SKM-1 treated with dmso at 0.1 percent for 144 hours (cell line): Measurements from ENCODE around the gene AP3B1.
"Not testable (repeated sequence)": the region's sequence is repeated elsewhere in the genome, so short reads cannot be mapped to it uniquely, and the experiment has no call there.

Experiments
- DNase-seq: peaks from one replicate; lab custom pipeline; 2025; ENCODE audit not compliant: unreplicated experiment; lab: John Stamatoyannopoulos, UW

The AP3B1 gene

DNA sequence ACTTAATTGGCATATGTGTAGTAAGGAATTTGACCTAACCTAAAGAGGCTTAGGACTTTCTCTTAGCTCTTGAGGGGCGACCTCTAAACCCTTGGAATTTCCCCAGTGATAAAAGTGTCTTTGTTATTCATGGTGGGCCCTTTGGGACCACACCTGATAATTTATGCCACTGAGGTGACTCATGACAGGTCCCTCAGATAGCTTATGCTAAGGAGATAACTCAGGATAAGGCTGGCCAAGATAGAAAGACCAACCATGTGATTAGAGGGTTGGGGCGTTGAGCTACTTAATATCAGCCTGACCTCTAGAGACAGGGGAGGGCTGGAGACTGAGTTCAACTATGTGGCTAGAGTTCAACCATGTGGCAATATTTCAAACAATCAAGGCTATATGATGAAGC, 218.1 kb downstream of the AP3B1 start:
- DNase-seq: no peak

DNA sequence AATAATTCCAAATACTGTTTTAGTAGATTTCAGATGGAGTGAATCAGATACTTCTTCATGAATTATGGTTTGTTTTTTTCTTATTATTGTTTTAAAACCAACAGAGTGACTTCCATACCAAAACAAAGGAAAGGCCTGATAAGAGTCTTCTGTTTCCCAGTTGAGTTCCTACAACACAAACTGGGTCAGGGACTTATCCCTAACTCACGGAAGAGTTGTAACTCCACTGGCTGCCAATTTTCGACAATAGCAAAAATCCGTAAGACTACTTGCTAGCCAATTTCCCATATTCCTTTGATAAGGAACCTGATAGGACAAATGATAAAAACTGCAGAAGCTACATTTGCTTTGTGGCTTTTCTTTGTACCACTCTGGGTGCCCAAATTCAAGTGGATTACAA, 219.2 kb downstream of the AP3B1 start:
- no peak for DNase-seq

DNA sequence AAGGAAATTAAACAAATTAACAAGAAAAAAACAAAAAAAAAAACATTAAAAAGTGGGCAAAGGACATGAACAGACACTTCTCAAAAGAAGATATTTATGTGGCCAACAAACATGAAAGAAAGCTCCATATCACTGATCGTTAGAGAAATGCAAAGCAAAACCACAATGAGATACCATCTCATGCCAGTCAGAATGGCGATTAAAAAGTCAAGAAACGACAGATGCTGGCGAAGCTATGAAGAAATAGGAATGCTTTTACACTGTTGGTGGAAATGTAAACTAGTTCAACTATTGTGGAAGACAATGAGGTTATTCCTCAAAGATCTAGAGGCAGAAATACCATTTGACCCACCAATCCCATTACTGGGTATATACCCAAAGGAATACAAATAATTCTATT, 223.8 kb downstream of the AP3B1 start:
- DNase-seq: not testable (repeated sequence)

GRCh38 chr5:78067581-78067980, 226.9 kb downstream of the AP3B1 start:
- not testable (repeated sequence) for DNase-seq

GRCh38 chr5:78066722-78067121, 227.8 kb downstream of the AP3B1 start:
- not testable (repeated sequence) for DNase-seq

- DNase-seq: no peak
These were observed 228.8 kb downstream of the AP3B1 start for GRCh38 chr5:78065663-78066062.

DNA sequence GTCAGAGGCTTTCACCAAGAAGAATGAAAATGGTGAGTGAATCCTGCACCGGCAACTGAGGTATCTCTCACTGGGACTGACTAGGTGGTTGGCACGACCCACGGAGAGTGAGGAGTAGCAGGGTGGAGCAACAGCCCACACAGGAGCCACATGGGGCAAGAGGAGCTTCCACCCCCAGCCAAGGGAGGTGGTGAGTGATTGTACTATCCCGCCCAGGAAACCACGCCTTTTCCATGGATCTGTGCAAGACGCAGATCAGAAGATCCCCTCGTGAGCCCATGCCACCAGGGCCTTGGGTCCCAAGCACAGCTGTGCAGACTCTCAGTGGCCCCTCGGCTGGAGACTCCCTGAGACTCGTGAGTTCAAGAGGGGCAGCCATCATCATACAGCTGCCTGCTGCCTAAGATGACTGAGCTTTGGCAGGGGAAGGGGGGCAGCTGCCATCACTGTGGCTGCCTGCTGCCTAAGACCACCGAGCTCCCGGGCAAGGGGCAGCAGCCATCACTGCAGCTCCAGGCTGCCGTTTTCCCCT, 229.5 kb downstream of the AP3B1 start:
- DNase-seq: no peak

DNA sequence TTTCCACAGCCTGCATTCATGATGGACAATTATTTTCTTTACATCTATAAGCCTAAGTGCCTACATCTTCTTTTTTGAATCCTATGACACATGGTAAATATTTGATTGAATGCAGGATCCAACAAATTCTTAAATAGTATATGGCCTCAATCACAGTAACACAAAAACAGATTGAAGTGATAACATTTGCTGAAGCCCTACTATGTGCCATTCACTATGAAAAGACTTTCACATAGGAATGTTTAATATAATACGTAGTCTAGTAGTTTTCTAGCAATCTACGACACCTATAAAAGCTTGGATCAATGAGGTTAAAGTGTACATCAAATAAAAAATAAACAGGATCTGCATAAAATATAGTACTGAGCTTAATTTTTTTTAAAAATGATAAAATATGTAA, 231.0 kb downstream of the AP3B1 start:
- no peak for DNase-seq

DNA sequence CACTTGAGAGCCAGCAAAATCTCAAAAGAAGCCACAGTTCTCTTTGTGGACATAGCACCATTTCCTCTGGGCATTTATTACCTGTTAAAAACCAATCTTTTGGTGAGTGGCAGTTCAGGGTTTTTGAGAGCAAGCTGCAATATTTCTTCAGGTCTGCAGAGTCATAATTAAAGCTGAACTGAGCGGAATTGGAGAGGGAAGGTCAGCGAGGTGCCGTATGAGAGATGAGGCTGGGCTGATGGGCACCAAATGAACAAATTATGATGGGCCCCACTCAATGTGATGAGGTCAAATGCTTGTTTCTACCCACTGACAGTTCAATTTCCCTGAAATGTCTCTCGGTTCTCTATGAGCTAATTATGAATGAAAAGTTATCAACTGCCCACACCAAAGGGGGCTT, 231.9 kb downstream of the AP3B1 start:
- DNase-seq: no peak

DNA sequence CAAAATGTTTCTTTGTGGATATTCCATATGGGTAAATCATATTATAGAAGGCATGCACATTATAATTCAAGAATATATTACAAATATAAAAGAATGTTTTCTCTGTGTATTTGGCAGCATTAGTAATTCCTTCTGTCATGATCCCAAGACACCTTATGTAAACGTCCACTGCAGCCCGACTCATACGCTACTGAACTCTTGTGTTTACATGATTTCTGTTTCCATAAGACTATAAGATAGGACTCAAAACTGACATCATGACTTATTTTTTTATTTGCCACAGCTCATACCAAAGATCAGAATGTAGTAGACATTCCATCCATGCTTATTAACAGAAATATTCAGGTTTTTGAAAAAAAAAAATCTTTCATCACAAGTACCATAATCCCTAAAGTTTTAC, 234.1 kb downstream of the AP3B1 start:
- no peak for DNase-seq

DNA sequence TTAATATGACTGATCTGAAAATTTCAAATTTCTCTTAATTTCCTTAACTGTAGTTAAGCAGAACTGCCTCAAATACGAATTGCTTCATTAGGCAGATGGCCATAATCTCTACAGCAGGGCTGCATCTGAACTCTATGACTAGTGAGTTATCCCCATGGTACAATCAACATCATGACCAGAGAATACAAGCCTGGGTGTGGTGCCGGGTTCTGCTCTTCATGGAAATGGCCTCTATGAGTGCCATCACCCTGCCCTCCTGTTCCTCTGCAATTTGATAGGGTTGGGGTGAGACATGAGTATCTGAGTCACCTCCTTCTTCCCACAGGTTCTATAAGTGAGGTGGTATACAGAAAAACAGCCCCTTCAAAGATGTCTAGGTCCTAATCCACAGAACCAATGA, 235.9 kb downstream of the AP3B1 start:
- no peak for DNase-seq

DNA sequence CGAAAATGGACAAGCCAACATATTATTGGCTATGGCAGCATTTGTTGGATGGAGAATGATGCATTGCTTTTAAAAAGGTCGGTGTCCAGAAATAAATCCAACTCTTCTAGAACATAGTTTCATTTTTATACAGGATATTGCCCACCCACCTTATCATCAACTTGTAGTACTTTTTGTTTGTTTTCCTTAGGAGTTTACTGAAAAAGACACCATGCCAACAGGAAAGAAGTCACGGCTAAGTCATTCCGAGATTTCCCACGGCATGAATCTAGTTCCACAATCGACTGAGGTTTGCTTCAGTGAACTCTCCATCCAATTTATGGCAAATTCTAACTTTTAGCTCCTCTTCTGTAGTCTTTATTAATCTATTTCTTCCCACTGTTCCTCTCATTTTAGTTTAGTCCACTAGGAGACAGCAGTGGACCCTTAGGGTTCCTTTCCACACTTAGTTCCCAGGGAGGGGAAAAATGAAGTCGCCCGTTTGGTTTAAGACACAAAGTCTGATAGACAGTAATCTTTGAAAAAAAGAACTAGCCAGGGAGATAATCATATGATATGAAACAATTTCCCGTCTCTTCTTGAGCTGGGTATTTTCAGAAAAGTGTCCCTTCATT, 237.5 kb downstream of the AP3B1 start:
- no peak for DNase-seq

GRCh38 chr5:78056053-78056452, 238.4 kb downstream of the AP3B1 start:
- DNase-seq: no peak

DNA sequence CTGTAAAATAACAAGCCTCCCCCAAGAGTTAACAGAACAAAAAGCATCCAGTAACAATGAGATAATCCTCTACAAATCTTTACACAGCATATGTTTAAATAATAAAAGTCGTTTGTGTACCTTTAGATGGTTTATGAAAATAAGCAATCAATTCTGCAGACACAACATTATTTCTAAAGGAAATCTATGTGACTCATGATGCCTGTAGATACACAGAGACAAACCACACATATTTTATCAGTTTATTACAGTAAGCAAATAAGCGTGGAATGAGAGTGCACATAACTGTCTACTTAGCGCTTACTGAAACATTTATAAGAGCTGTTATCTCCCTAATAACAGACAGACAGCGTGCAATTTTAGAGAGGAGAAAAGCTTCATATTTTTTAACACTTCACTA, 243.6 kb downstream of the AP3B1 start:
- no peak for DNase-seq

- DNase-seq: not testable (repeated sequence)
These were observed 247.7 kb downstream of the AP3B1 start for GRCh38 chr5:78046823-78047222.

GRCh38 chr5:78046006-78046405, 248.5 kb downstream of the AP3B1 start:
- DNase-seq: no peak

DNA sequence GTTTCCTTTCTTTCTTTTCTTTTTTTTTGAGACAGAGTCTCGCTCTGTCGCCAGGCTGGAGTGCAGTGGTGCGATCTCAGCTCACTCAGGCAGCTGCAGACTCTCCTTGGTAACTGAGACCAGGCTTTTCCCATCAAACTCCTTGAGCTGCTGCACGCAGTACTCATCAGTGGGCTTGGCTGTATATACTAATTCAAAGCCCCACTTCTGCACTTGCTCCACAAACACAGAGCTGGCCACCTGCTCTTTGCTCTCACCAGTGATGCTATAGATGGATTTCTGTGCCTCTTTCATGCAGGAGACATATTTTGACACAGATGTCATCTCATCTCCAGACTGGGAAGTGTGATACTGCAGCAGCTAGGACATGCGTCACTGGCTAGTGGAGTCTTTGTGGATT, 252.7 kb downstream of the AP3B1 start:
- no peak for DNase-seq

DNA sequence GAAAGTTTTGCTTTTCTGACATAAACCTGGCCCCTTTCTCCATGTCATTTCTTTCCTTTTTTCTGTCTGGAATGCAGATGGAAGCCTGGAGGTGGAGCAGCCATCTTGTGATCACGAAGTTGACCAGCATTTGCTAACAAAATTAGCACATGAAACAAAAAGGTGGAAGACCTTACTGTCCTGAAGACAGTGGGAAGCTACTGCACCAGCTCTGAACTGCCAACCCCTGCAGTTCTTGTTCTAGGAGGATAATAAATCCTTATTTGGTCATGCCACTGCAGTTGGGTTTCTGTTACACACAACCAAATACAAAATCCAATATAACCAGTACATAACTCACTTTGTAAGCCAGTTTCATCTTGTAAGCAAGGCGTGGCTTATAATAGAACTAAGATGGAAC, 269.0 kb downstream of the AP3B1 start:
- no peak for DNase-seq

- DNase-seq: no peak
These were observed 274.8 kb downstream of the AP3B1 start for GRCh38 chr5:78019744-78020143.

- DNase-seq: no peak
These were observed 277.5 kb downstream of the AP3B1 start for GRCh38 chr5:78016863-78017529.

DNA sequence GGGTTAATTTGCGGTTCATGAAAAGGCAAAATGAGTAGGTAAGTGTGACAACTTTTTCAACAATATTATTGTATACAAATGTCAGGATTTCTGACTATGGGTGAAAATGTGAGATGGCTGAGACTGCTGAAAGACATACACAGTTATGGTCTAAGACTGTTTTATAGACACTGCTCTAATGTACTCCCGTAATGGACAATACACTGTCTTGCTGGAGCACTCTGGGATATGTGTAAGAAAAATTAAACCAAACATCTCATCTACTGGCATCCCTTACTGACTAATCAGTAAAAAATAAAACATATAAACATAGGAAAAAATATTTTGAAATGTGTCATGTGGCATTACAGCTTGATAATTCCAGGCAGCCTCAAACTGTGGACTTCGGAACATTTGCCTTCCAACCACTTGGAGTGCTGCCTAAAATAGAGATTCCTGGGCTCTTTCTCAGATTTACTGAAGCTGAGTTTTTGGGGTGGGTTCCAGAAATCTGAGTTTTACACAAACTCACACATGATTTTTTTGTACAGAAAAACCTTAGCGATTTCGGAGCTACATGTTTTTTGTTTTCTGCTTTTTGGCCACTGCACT, 284.5 kb downstream of the AP3B1 start:
- no peak for DNase-seq

- DNase-seq: peak; percentile 49
These were observed 286.0 kb downstream of the AP3B1 start for GRCh38 chr5:78008356-78008967.
